IMR-90 (cell line): Measurements from ENCODE around the gene SINHCAF.

Experiments
- BHLHE40 ChIP-seq: fragments of 150-350 bp; IDR thresholded peaks from 2 replicates; pipeline ENCODE4 v1.6.1; 2016; ENCODE audit warnings: mild to moderate bottlenecking, low read depth, low read length
- CEBPB ChIP-seq: IDR thresholded peaks from 2 replicates; pipeline ENCODE4 v1.6.1; 2012; ENCODE audit warnings: low read depth, low read length, improper control_type of control experiment
- CTCF ChIP-seq: conservative IDR thresholded peaks from 2 replicates; pipeline ENCODE4 v1.5.1; 2012; ENCODE audit warnings: mild to moderate bottlenecking, low read depth, low read length, improper control_type of control experiment
- FOS ChIP-seq: fragments of 150-350 bp; IDR thresholded peaks from 2 replicates; pipeline ENCODE4 v1.6.1; 2016; ENCODE audit warnings: low read depth, low read length
- MXI1 ChIP-seq: IDR thresholded peaks from 2 replicates; pipeline ENCODE4 v1.6.1; 2012; ENCODE audit warnings: low read depth, mild to moderate bottlenecking, low read length, moderate library complexity, borderline replicate concordance
- POLR2A ChIP-seq: IDR thresholded peaks from 2 replicates; pipeline ENCODE4 v1.6.1; 2012; ENCODE audit warnings: mild to moderate bottlenecking, low read depth, low read length
- RAD21 ChIP-seq: IDR thresholded peaks from 2 replicates; pipeline ENCODE4 v1.6.1; 2012; ENCODE audit warnings: low read length, improper control_type of control experiment
- RFX5 ChIP-seq: IDR thresholded peaks from 2 replicates; pipeline ENCODE4 v1.8.0; 2012; ENCODE audit warnings: low read depth, mild to moderate bottlenecking, low read length, moderate library complexity
- SMC3 ChIP-seq: fragments of 150-350 bp; IDR thresholded peaks from 2 replicates; pipeline ENCODE4 v1.6.1; 2016; ENCODE audit warnings: low read depth, mild to moderate bottlenecking, antibody characterized with exemption, low read length, moderate library complexity

GRCh38 chr12:31346267-31346666, 20.3 kb upstream of the SINHCAF start:
- TF ChIP-seq CTCF (no peak), BHLHE40 (no peak), SMC3 (no peak), POLR2A (no peak), CEBPB (no peak), MXI1 (no peak), RFX5 (no peak), FOS (no peak), RAD21 (no peak)
